Body of pancreas (tissue), 4 donors: ENCODE data around the gene CRYZL1.

Source experiments
- CTCF ChIP-seq, 7 experiments: fragments of 450-650 bp in 4 of 7; fragments of 200-600 bp in 3 of 7; sonication (generic) in 3 of 7; IDR thresholded peaks; one replicate each; pipeline ENCODE4 v1.5.1; 2016 to 2019; ENCODE audit warnings: antibody characterized with exemption in 7 of 7
- POLR2A ChIP-seq, 3 donors: fragments of 450-650 bp; IDR thresholded peaks; one replicate each; pipeline ENCODE4 v1.6.1; 2016; ENCODE audit warnings: antibody characterized with exemption in 3 of 3, mild to moderate bottlenecking in 2 of 3

- TF ChIP-seq CTCF (IDR thresholded peaks at IDR 0.05), result no peak
- no peak for TF ChIP-seq POLR2A (IDR thresholded peaks at IDR 0.05)
Observed at GRCh38 chr21:33670076-33670978, 28.8 kb upstream of the CRYZL1 start.
